ENCODE results near the gene RBMY1B. TPM values are rescaled to one million over a fixed set of nuclear protein-coding genes. Genes with fewer than 3 reads are reported as not detected.
"Not testable (repeated sequence)": the region's sequence is repeated elsewhere in the genome, so short reads cannot be mapped to it uniquely, and the experiment has no call there.

Gene RBMY1B
- polyA plus RNA-seq (2013) = not detected in 2 replicates

DNA sequence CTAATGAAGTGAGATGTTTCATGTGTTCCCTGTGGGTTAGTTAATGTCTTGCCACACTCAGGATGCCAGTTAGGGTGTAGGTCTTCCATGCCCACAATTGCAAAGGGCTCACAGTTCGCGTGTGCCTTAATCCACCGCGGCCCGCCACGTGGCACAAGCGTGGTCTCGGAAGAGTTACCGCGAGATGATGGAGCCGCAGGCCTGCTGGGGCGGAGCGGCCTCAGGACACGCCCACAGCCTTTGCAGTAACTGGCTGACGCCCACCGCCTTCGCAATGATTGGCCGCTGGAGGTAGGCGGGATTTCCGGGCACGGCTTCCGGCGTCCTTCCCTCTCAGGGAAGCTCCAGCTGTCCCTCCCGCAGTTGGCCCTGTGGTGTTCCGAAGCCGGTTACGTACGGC, at the start of gene RBMY1B:
RBMY1B (plus strand) TSS at position 301 of the 400 bp plus-strand sequence. CDS start 2,013 bp downstream, outside the sequence.
- WGBS (ENCODE audit: extremely low coverage, insufficient coverage, insufficient read length) = no CpG with 5 or more reads among the region's 28 CpGs
- H3K4me1 ChIP-seq (ENCODE audit: control insufficient read depth in 1 of 2, insufficient read depth in 2 of 2, low read length in 2 of 2); H3K18ac ChIP-seq (ENCODE audit: low read length); H4K91ac ChIP-seq (ENCODE audit: low read depth, low read length); H3K36me3 ChIP-seq (ENCODE audit: control insufficient read depth in 1 of 2, insufficient read depth in 2 of 2, low read length in 2 of 2); H3K9ac ChIP-seq (ENCODE audit: low read length); H3K4me2 ChIP-seq (ENCODE audit: low read length); H2BK120ac ChIP-seq (ENCODE audit: insufficient read depth, low read length, poor library complexity); H3K4me3 ChIP-seq (ENCODE audit: low read depth, low read length); H3K27ac ChIP-seq (ENCODE audit: low read depth, low read length); H2AFZ ChIP-seq (ENCODE audit: insufficient read depth, low read length, poor library complexity); H3K27me3 ChIP-seq (ENCODE audit: insufficient read depth, low read length); H3K23ac ChIP-seq (ENCODE audit: low read length); H3K4ac ChIP-seq (ENCODE audit: low read depth, low read length); H2BK5ac ChIP-seq (ENCODE audit: low read depth, low read length, poor library complexity); H4K12ac ChIP-seq (ENCODE audit: low read depth, low read length); DNase-seq; H2BK12ac ChIP-seq (ENCODE audit: low read length); H4K8ac ChIP-seq (ENCODE audit: low read depth, low read length); H3K9me3 ChIP-seq (ENCODE audit: insufficient read depth, low read depth, low read length); H3K79me1 ChIP-seq (ENCODE audit: low read length); H2AK5ac ChIP-seq (ENCODE audit: low read length); H3K14ac ChIP-seq (ENCODE audit: low read length); H3K79me2 ChIP-seq (ENCODE audit: control insufficient read depth, insufficient read depth, low read length, poor library complexity): not testable (repeated sequence)

GRCh38 chrY:21462915-21463314, 48.2 kb upstream of the RBMY1B start:
- WGBS (ENCODE audit: extremely low coverage, insufficient coverage, insufficient read length) = no CpG with 5 or more reads among the region's 1 CpG
- not testable (repeated sequence) for H3K4ac ChIP-seq (ENCODE audit: low read depth, low read length); H3K14ac ChIP-seq (ENCODE audit: low read length); H3K27me3 ChIP-seq (ENCODE audit: insufficient read depth, low read length); H3K23ac ChIP-seq (ENCODE audit: low read length); H3K79me2 ChIP-seq (ENCODE audit: control insufficient read depth, insufficient read depth, low read length, poor library complexity); H2BK120ac ChIP-seq (ENCODE audit: insufficient read depth, low read length, poor library complexity); H3K27ac ChIP-seq (ENCODE audit: low read depth, low read length); H3K4me3 ChIP-seq (ENCODE audit: low read depth, low read length); H3K4me2 ChIP-seq (ENCODE audit: low read length); H3K4me1 ChIP-seq (ENCODE audit: control insufficient read depth in 1 of 2, insufficient read depth in 2 of 2, low read length in 2 of 2); H2BK5ac ChIP-seq (ENCODE audit: low read depth, low read length, poor library complexity); H2BK12ac ChIP-seq (ENCODE audit: low read length); DNase-seq; H4K12ac ChIP-seq (ENCODE audit: low read depth, low read length); H3K18ac ChIP-seq (ENCODE audit: low read length); H4K8ac ChIP-seq (ENCODE audit: low read depth, low read length); H3K79me1 ChIP-seq (ENCODE audit: low read length); H2AFZ ChIP-seq (ENCODE audit: insufficient read depth, low read length, poor library complexity); H2AK5ac ChIP-seq (ENCODE audit: low read length); H4K91ac ChIP-seq (ENCODE audit: low read depth, low read length); H3K9ac ChIP-seq (ENCODE audit: low read length); H3K36me3 ChIP-seq (ENCODE audit: control insufficient read depth in 1 of 2, insufficient read depth in 2 of 2, low read length in 2 of 2)
- peaks cover 21% of the 10 kb centered on the region for H3K9me3 ChIP-seq (ENCODE audit: insufficient read depth, low read depth, low read length)

- no peak overlapping the region for H3K27ac ChIP-seq (ENCODE audit: low read depth, low read length)
- H3K79me2 ChIP-seq (ENCODE audit: control insufficient read depth, insufficient read depth, low read length, poor library complexity) = no peaks in the 10 kb centered on the region
- no peak overlapping the region for H2BK5ac ChIP-seq (ENCODE audit: low read depth, low read length, poor library complexity)
- H3K4me1 ChIP-seq (ENCODE audit: control insufficient read depth in 1 of 2, insufficient read depth in 2 of 2, low read length in 2 of 2) = no peaks in the 10 kb centered on the region
- no peak overlapping the region for H3K4ac ChIP-seq (ENCODE audit: low read depth, low read length)
- no peak overlapping the region for H3K14ac ChIP-seq (ENCODE audit: low read length)
- peaks cover 4% of the 10 kb centered on the region for H3K9me3 ChIP-seq (ENCODE audit: insufficient read depth, low read depth, low read length)
- H2AK5ac ChIP-seq (ENCODE audit: low read length) = no peak overlapping the region
- no peak overlapping the region for H4K8ac ChIP-seq (ENCODE audit: low read depth, low read length)
- no CpG with 5 or more reads among the region's 1 CpG for WGBS (ENCODE audit: extremely low coverage, insufficient coverage, insufficient read length)
- H3K36me3 ChIP-seq (ENCODE audit: control insufficient read depth in 1 of 2, insufficient read depth in 2 of 2, low read length in 2 of 2) = no peaks in the 10 kb centered on the region
- H4K12ac ChIP-seq (ENCODE audit: low read depth, low read length) = no peak overlapping the region
- H3K4me2 ChIP-seq (ENCODE audit: low read length) = no peak overlapping the region
- no peak overlapping the region for H3K9ac ChIP-seq (ENCODE audit: low read length)
- H2BK12ac ChIP-seq (ENCODE audit: low read length) = no peak overlapping the region
- H3K4me3 ChIP-seq (ENCODE audit: low read depth, low read length) = no peak overlapping the region
- DNase-seq = no peak
- H4K91ac ChIP-seq (ENCODE audit: low read depth, low read length) = no peak overlapping the region
- no peaks in the 10 kb centered on the region for H3K27me3 ChIP-seq (ENCODE audit: insufficient read depth, low read length)
- H3K79me1 ChIP-seq (ENCODE audit: low read length) = no peaks in the 10 kb centered on the region
- H3K18ac ChIP-seq (ENCODE audit: low read length) = no peak overlapping the region
- no peak overlapping the region for H2BK120ac ChIP-seq (ENCODE audit: insufficient read depth, low read length, poor library complexity)
- no peak overlapping the region for H2AFZ ChIP-seq (ENCODE audit: insufficient read depth, low read length, poor library complexity)
- H3K23ac ChIP-seq (ENCODE audit: low read length) = no peak overlapping the region
Measured at GRCh38 chrY:21482967-21483366, 28.2 kb upstream of the RBMY1B start.

DNA sequence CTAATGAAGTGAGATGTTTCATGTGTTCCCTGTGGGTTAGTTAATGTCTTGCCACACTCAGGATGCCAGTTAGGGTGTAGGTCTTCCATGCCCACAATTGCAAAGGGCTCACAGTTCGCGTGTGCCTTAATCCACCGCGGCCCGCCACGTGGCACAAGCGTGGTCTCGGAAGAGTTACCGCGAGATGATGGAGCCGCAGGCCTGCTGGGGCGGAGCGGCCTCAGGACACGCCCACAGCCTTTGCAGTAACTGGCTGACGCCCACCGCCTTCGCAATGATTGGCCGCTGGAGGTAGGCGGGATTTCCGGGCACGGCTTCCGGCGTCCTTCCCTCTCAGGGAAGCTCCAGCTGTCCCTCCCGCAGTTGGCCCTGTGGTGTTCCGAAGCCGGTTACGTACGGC, 23.4 kb downstream of the RBMY1B start, which contains the start of gene RBMY1A1:
RBMY1A1 (plus strand) TSS at position 301 of the 400 bp plus-strand sequence. CDS start 2,013 bp downstream, outside the sequence.
- not testable (repeated sequence) for H2BK12ac ChIP-seq (ENCODE audit: low read length); H3K9ac ChIP-seq (ENCODE audit: low read length)
- WGBS (ENCODE audit: extremely low coverage, insufficient coverage, insufficient read length) = no CpG with 5 or more reads among the region's 28 CpGs

More for the DNA sequence above, 23.4 kb downstream of the RBMY1B start, which contains the start of gene RBMY1A1:
- not testable (repeated sequence) for H3K27me3 ChIP-seq (ENCODE audit: insufficient read depth, low read length); DNase-seq; H3K79me2 ChIP-seq (ENCODE audit: control insufficient read depth, insufficient read depth, low read length, poor library complexity); H3K18ac ChIP-seq (ENCODE audit: low read length); H2AFZ ChIP-seq (ENCODE audit: insufficient read depth, low read length, poor library complexity); H2AK5ac ChIP-seq (ENCODE audit: low read length); H3K4ac ChIP-seq (ENCODE audit: low read depth, low read length); H4K8ac ChIP-seq (ENCODE audit: low read depth, low read length); H3K14ac ChIP-seq (ENCODE audit: low read length); H4K91ac ChIP-seq (ENCODE audit: low read depth, low read length); H3K4me1 ChIP-seq (ENCODE audit: control insufficient read depth in 1 of 2, insufficient read depth in 2 of 2, low read length in 2 of 2); H2BK5ac ChIP-seq (ENCODE audit: low read depth, low read length, poor library complexity); H3K4me3 ChIP-seq (ENCODE audit: low read depth, low read length); H3K79me1 ChIP-seq (ENCODE audit: low read length); H4K12ac ChIP-seq (ENCODE audit: low read depth, low read length); H3K4me2 ChIP-seq (ENCODE audit: low read length); H2BK120ac ChIP-seq (ENCODE audit: insufficient read depth, low read length, poor library complexity); H3K9me3 ChIP-seq (ENCODE audit: insufficient read depth, low read depth, low read length); H3K27ac ChIP-seq (ENCODE audit: low read depth, low read length); H3K36me3 ChIP-seq (ENCODE audit: control insufficient read depth in 1 of 2, insufficient read depth in 2 of 2, low read length in 2 of 2); H3K23ac ChIP-seq (ENCODE audit: low read length)
